Panc1 (cell line): ENCODE data around the gene PRR5L. TPM values are rescaled to one million over a fixed set of nuclear protein-coding genes. Genes with fewer than 3 reads are reported as not detected.

Experiments
- ATAC-seq: fragments of 200-7000 bp; cut with Tn5 transposase; 2 replicates; pipeline ENCODE4 v1.9.1; 2020; ENCODE audit warnings: mild to moderate bottlenecking, moderate library complexity
- BruUV-seq: library from RNA; stranded (reverse); fragments of 400-500 nt; replicated peaks from 2 replicates; lab custom pipeline; 2021; lab: Mats Ljungman, UMichigan
- CTCF ChIA-PET: fragments of 300-600 bp; sonication (Branson Sonifier 250); formaldehyde crosslinking; loops from one replicate; lab custom pipeline; 2022; ENCODE audit warnings: antibody characterized with exemption; lab: Charles Lee
- POLR2A ChIA-PET: fragments of 300-600 bp; sonication (Branson Sonifier 250); formaldehyde crosslinking; loops from one replicate; lab custom pipeline; 2022; ENCODE audit warnings: antibody characterized with exemption; lab: Charles Lee
- DNase-seq: peaks from one replicate; pipeline ENCODE4 v3.0.0-alpha.2; 2010; ENCODE audit warnings: low read depth, low spot score
- H3K27ac ChIP-seq: 2 replicates; pipeline ENCODE4 v1.5.1; 2011; ENCODE audit warnings: mild to moderate bottlenecking, low read length, inconsistent platforms
- H3K27me3 ChIP-seq: fragments of 200-500 bp; sonication (Bioruptor generic); 2 replicates; pipeline ENCODE4 v1.6.0; 2014; ENCODE audit warnings: low read length, inconsistent platforms; ENCODE audit not compliant: control insufficient read depth, insufficient read depth
- H3K36me3 ChIP-seq: fragments of 200-500 bp; sonication (Bioruptor generic); 2 replicates; pipeline ENCODE4 v1.5.1; 2014; ENCODE audit warnings: inconsistent platforms, mild to moderate bottlenecking, low read length, moderate library complexity; ENCODE audit not compliant: control insufficient read depth, insufficient read depth
- H3K4me1 ChIP-seq: 2 replicates; pipeline ENCODE4 v1.5.1; 2011; ENCODE audit warnings: inconsistent platforms, mild to moderate bottlenecking, low read length, moderate library complexity; ENCODE audit not compliant: control insufficient read depth, insufficient read depth
- H3K4me3 ChIP-seq, 2 experiments: 2 replicates each; pipeline ENCODE4 v1.5.1; 2011 to 2012; ENCODE audit warnings: low read depth in 2 of 2, low read length in 2 of 2, mild to moderate bottlenecking in 2 of 2, inconsistent platforms in 1 of 2, moderate library complexity in 1 of 2
- H3K9me3 ChIP-seq: fragments of 200-500 bp; sonication (Bioruptor generic); 2 replicates; pipeline ENCODE4 v1.5.1; 2014; ENCODE audit warnings: low read depth, mild to moderate bottlenecking, inconsistent platforms, low read length, moderate library complexity; ENCODE audit not compliant: control insufficient read depth, insufficient read depth
- POLR2AphosphoS5 ChIP-seq: IDR thresholded peaks from 2 replicates; pipeline ENCODE4 v1.6.1; 2012; ENCODE audit warnings: mild to moderate bottlenecking, low read depth, low read length, moderate library complexity
- REST ChIP-seq, 2 experiments: IDR thresholded peaks; 2 replicates each; pipeline ENCODE4 v1.6.1; 2011 to 2012; ENCODE audit warnings: low read depth in 2 of 2, control low read depth in 1 of 2, low read length in 1 of 2, mild to moderate bottlenecking in 1 of 2, moderate library complexity in 1 of 2; ENCODE audit not compliant: insufficient read depth in 1 of 2
- SIN3A ChIP-seq: IDR thresholded peaks from 2 replicates; pipeline ENCODE4 v1.6.1; 2012; ENCODE audit warnings: low read depth, mild to moderate bottlenecking, low read length, moderate library complexity, borderline replicate concordance; ENCODE audit not compliant: insufficient read depth
- TCF7L2 ChIP-seq: IDR thresholded peaks from 2 replicates; pipeline ENCODE4 v1.6.1; 2011; ENCODE audit warnings: mild to moderate bottlenecking, low read depth, low read length, inconsistent platforms
- in situ Hi-C: cut with HindIII; loops from 2 replicates; pipeline ENCODE4 v1.10.0; 2016; ENCODE audit warnings: low sequenced_read_pairs, low pct_unique_long_range_greater_than_20kb
- intact Hi-C: fragments of 100-400 bp; cut with micrococcal nuclease; formaldehyde crosslinking; loops from one replicate; pipeline ENCODE4 v1.10.0; 2022; ENCODE audit not compliant: unreplicated experiment
- total RNA-seq: library from RNA; stranded (reverse); gene quantifications from one replicate; pipeline ENCODE4 v1.2.1, GENCODE V29; 2021; ENCODE audit not compliant: unreplicated experiment
- TF ChIP-seq, protein P1 (sequence below): fragments of 450-650 bp; IDR thresholded peaks from 2 replicates; pipeline ENCODE4 v1.5.1; 2017; ENCODE audit warnings: mild to moderate bottlenecking

The PRR5L gene
- total RNA-seq, 1 experiment from 2014 or later: 0.36 TPM

- Histone ChIP-seq H3K9me3 (no peaks in the 10 kb centered on the region), H3K36me3 (no peaks in the 10 kb centered on the region), H3K4me3 (no peak overlapping the region), H3K27ac (no peak overlapping the region), H3K4me1 (no peaks in the 10 kb centered on the region), H3K27me3 (peaks cover 14% of the 10 kb centered on the region)
- intact Hi-C loops: no loop called here
- ChIA-PET CTCF (no interaction called here), POLR2A (no interaction called here)
- TF ChIP-seq POLR2AphosphoS5 (no peak), SIN3A (no peak), TCF7L2 (no peak), REST (IDR thresholded peaks at IDR 0.05; ENCODE audit: insufficient read depth in 1 of 2, low read depth in 2 of 2, low read length in 1 of 2) (no peak)
- TF ChIP-seq, protein P1, sequence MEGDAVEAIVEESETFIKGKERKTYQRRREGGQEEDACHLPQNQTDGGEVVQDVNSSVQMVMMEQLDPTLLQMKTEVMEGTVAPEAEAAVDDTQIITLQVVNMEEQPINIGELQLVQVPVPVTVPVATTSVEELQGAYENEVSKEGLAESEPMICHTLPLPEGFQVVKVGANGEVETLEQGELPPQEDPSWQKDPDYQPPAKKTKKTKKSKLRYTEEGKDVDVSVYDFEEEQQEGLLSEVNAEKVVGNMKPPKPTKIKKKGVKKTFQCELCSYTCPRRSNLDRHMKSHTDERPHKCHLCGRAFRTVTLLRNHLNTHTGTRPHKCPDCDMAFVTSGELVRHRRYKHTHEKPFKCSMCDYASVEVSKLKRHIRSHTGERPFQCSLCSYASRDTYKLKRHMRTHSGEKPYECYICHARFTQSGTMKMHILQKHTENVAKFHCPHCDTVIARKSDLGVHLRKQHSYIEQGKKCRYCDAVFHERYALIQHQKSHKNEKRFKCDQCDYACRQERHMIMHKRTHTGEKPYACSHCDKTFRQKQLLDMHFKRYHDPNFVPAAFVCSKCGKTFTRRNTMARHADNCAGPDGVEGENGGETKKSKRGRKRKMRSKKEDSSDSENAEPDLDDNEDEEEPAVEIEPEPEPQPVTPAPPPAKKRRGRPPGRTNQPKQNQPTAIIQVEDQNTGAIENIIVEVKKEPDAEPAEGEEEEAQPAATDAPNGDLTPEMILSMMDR: no peak
- ATAC-seq (no peak), DNase-seq (no peak)
- in situ Hi-C loops: no loop called here
- BruUV-seq: no TSS peak
Observed at GRCh38 chr11:36330411-36330810, 34.3 kb downstream of the PRR5L start.

DNA sequence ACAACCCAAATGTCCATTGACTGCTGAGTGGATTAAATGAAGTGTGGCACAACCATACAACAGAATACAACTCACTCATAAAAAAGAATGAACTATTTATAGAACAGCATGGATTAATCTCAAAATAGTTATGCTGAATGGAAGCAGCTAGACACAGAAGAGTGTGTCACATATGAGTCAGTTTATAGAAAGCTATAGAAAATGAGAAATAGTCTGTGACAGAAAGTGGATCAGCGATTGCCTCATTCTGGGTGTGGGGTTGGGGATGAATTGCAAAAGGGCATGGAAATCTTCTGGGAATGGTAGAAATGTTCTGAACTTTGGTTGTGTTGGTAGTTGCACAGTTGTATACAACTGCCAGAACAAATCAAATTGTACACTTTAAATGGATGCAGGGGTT lies 37.4 kb downstream of the PRR5L start:
- DNase-seq: no peak
- H3K4me1 ChIP-seq: no peaks in the 10 kb centered on the region
- H3K27me3 ChIP-seq: peaks cover 14% of the 10 kb centered on the region
- H3K36me3 ChIP-seq: no peaks in the 10 kb centered on the region
- no TSS peak for BruUV-seq
- H3K9me3 ChIP-seq: no peaks in the 10 kb centered on the region
- no peak overlapping the region for H3K27ac ChIP-seq
- in situ Hi-C loops: no loop called here
- POLR2A ChIA-PET: no interaction called here
- intact Hi-C loops: no loop called here
- TF ChIP-seq POLR2AphosphoS5 (no peak), TCF7L2 (no peak), SIN3A (no peak), REST (IDR thresholded peaks at IDR 0.05; ENCODE audit: insufficient read depth in 1 of 2, low read depth in 2 of 2, low read length in 1 of 2) (no peak)
- TF ChIP-seq, protein P1: no peak
- no peak overlapping the region for H3K4me3 ChIP-seq
- CTCF ChIA-PET: no interaction called here
- ATAC-seq: no peak
